ENCODE data around the gene DOCK10.

- TF ChIP-seq CTCF (IDR thresholded peaks at IDR 0.05; ENCODE audit: low read depth, low read length) (no peak), POLR2A (IDR thresholded peaks at IDR 0.05; ENCODE audit: extremely low read depth, insufficient read length) (no peak), MAX (IDR thresholded peaks at IDR 0.05; ENCODE audit: low read depth, low read length) (no peak), MYC (IDR thresholded peaks at IDR 0.05; ENCODE audit: low read depth, low read length) (no peak)
Measured at GRCh38 chr2:225033440-225034318, 8.6 kb downstream of the DOCK10 start.
